Measurements from ENCODE around the gene ARID4B. TPM values are rescaled to one million over a fixed set of nuclear protein-coding genes. Genes with fewer than 3 reads are reported as not detected.
"Not testable (repeated sequence)": the region's sequence is repeated elsewhere in the genome, so short reads cannot be mapped to it uniquely, and the experiment has no call there.

Gene ARID4B
- total and polyA plus RNA-seq, 4 experiments from 2014 or later, result 34.8 to 99.5 (median 90.8) TPM

DNA sequence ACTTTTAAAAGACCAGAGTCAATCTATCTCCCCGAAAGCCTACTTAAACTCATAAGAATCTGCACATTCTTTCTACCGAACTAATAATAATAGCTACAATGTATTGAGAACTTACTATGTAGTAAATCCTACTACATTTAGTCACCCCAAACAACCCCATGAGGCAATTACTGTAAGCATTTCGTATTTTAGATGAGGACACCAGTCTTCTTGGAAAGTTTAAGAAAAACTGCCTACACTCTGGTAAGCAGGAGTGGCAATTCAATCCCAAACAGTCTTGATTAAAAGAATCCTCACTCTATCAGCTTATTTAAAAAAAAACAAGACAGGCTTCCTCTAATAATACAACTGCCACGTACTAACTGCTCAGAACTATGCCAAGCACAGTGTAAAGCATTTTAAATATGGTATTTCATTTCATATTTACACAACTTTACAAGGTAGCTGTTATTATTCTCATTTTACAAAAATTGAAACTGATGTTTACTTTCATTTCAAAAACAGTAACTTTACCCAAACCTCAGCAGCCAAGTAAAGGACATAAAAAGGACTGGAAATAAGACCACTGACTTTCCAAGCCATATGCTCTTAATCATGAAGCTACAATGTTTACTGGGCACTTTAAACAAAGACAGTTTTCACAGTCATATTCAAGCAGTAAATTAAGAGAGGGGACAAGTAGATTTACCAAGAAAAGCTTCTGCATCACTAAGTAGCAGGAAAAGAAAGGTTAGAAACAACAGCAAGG is 13.9 kb downstream of the ARID4B start:
- ChIA-PET CTCF (ENCODE audit: partially characterized antibody) (interaction anchor here (0.7 to 1.5 kb wide), 5 partner anchors 9 to 48 kb away, joined by 3 to 4 read pairs (median 3); no protein-coding TSS in a partner anchor), POLR2A (ENCODE audit: partially characterized antibody) (interaction anchor here (0.7 to 1.8 kb wide), 3 partner anchors 10 to 208 kb away, joined by 3 to 14 read pairs (median 4); no protein-coding TSS in a partner anchor)
- H3K4me1 Mint-ChIP-seq, result peaks cover 51 to 73% (median 62%) of the 10 kb centered on the region in 4 donors
- no peak for DNase-seq
- no peaks in the 10 kb centered on the region for H3K27me3 Mint-ChIP-seq
- intact Hi-C loops (cut with micrococcal nuclease), result loop anchor here (2.0 kb wide), 1 partner anchor 15 kb away; no protein-coding TSS in a partner anchor
- Histone ChIP-seq H3K9me3 (ENCODE audit: control insufficient read depth in 1 of 2, low read length in 2 of 2) (no peaks in the 10 kb centered on the region), H3K36me3 (ENCODE audit: insufficient read depth, low read length) (peaks cover 5% of the 10 kb centered on the region), H3K4me1 (ENCODE audit: insufficient read depth, low read length) (peaks cover 87% of the 10 kb centered on the region), H3K27ac (ENCODE audit: low read depth, low read length) (peak overlapping the region; percentile 5), H3K27me3 (ENCODE audit: insufficient read depth, low read length) (no peaks in the 10 kb centered on the region), H3K4me3 (ENCODE audit: low read length in 2 of 2) (no peak overlapping the region)
- no peaks in the 10 kb centered on the region for H3K9me3 Mint-ChIP-seq
- H3K36me3 Mint-ChIP-seq, result peaks cover 8 to 36% of the 10 kb centered on the region in 2 donors
- H3K27ac Mint-ChIP-seq, result peak overlapping the region; percentile 49 to 86 (median 69)
- H3K4me3 Mint-ChIP-seq, result peak overlapping the region; percentile 38 to 85 (median 71)

DNA sequence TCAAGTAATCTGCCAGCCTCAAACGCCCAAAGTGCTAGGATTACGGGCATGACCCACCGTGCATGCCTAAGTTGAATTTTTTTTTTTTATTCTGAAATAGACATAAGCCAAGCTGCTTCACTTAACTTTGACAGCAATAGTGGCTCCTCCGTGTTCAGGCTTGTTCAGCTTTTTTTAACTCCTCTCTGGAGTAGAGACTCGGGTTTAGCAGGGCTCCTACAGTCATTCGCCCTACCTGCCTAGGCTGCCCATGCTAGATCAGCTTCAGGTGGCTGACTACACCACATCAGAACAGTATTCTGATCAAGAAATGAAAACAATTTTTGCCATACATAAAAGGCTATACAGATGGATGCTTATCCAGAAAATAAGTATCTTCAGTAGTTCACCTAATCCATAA is 14.7 kb downstream of the ARID4B start:
- Mint-ChIP-seq H3K27ac (peak overlapping the region; percentile 49 to 84 (median 62)), H3K27me3 (no peaks in the 10 kb centered on the region), H3K4me1 (peaks cover 43 to 68% (median 54%) of the 10 kb centered on the region in 4 donors), H3K9me3 (no peaks in the 10 kb centered on the region), H3K4me3 (peak overlapping the region; percentile 36 to 85 (median 71)), H3K36me3 (peaks cover 0 to 27% of the 10 kb centered on the region in 2 donors)
- intact Hi-C loops (cut with micrococcal nuclease), result loop anchor here (2.0 kb wide), 1 partner anchor 14 kb away; no protein-coding TSS in a partner anchor
- Histone ChIP-seq H3K36me3 (ENCODE audit: insufficient read depth, low read length) (no peaks in the 10 kb centered on the region), H3K27me3 (ENCODE audit: insufficient read depth, low read length) (no peaks in the 10 kb centered on the region), H3K9me3 (ENCODE audit: control insufficient read depth in 1 of 2, low read length in 2 of 2) (no peaks in the 10 kb centered on the region), H3K4me1 (ENCODE audit: insufficient read depth, low read length) (peaks cover 81% of the 10 kb centered on the region), H3K4me3 (ENCODE audit: low read length in 2 of 2) (no peak overlapping the region), H3K27ac (ENCODE audit: low read depth, low read length) (peak overlapping the region; percentile 5)
- no peak for DNase-seq
- ChIA-PET POLR2A (ENCODE audit: partially characterized antibody) (interaction anchor here (0.7 to 1.8 kb wide), 4 partner anchors 9 to 207 kb away, joined by 3 to 14 read pairs (median 4); partner anchors contain the start of genes ARID4B and GGPS1), CTCF (ENCODE audit: partially characterized antibody) (interaction anchor here (0.6 to 1.3 kb wide), 3 partner anchors 8 to 206 kb away, joined by 3 to 4 read pairs (median 3); no protein-coding TSS in a partner anchor)

DNA sequence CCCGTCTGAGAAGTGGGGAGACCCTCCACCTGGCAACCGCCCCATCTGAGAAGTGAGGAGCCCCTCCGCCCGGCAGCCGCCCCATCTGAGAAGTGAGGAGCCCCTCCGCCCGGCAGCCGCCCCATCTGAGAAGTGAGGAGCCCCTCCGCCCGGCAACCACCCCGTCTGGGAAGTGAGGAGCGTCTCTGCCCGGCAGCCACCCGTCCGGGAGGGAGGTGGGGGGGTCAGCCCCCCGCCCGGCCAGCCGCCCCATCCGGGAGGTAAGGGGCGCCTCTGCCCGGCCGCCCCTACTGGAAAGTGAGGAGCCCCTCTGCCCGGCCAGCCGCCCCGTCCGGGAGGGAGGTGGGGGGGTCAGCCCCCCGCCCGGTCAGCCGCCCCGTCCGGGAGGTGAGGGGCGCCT is 18.8 kb downstream of the ARID4B start:
- H3K9me3 Mint-ChIP-seq; H3K27ac Mint-ChIP-seq; H3K36me3 ChIP-seq (ENCODE audit: insufficient read depth, low read length); H3K27me3 Mint-ChIP-seq; DNase-seq; H3K27me3 ChIP-seq (ENCODE audit: insufficient read depth, low read length); CTCF ChIA-PET (ENCODE audit: partially characterized antibody); H3K4me3 ChIP-seq (ENCODE audit: low read length in 2 of 2); intact Hi-C loops (cut with micrococcal nuclease); H3K9me3 ChIP-seq (ENCODE audit: control insufficient read depth in 1 of 2, low read length in 2 of 2); H3K27ac ChIP-seq (ENCODE audit: low read depth, low read length); POLR2A ChIA-PET (ENCODE audit: partially characterized antibody); H3K4me3 Mint-ChIP-seq: not testable (repeated sequence)
- peaks cover 85% of the 10 kb centered on the region for H3K4me1 ChIP-seq (ENCODE audit: insufficient read depth, low read length)
- peaks cover 0 to 36% of the 10 kb centered on the region in 2 donors for H3K36me3 Mint-ChIP-seq
- peaks cover 47 to 81% (median 64%) of the 10 kb centered on the region in 4 donors for H3K4me1 Mint-ChIP-seq

GRCh38 chr1:235307158-235308124 is 20.5 kb downstream of the ARID4B start:
- intact Hi-C loops (cut with micrococcal nuclease), result no loop called here
- H3K4me3 ChIP-seq (ENCODE audit: low read length in 2 of 2), result no peak overlapping the region
- POLR2A ChIA-PET (ENCODE audit: partially characterized antibody), result interaction anchor here (0.9 to 1.7 kb wide), 5 partner anchors 9 to 72 kb away, joined by 3 to 4 read pairs (median 3); partner anchors contain the start of gene ARID4B
- no peaks in the 10 kb centered on the region for H3K9me3 Mint-ChIP-seq
- H3K9me3 ChIP-seq (ENCODE audit: control insufficient read depth in 1 of 2, low read length in 2 of 2), result no peaks in the 10 kb centered on the region
- H3K36me3 ChIP-seq (ENCODE audit: insufficient read depth, low read length), result no peaks in the 10 kb centered on the region
- peak overlapping the region in 5 of 8 donors; percentile 8 to 65 (median 33) for H3K4me3 Mint-ChIP-seq
- peaks cover 37 to 80% (median 62%) of the 10 kb centered on the region in 4 donors for H3K4me1 Mint-ChIP-seq
- H3K36me3 Mint-ChIP-seq, result peaks cover 0 to 36% of the 10 kb centered on the region in 2 donors
- peak overlapping the region; percentile 61 to 96 (median 84) for H3K27ac Mint-ChIP-seq
- no peaks in the 10 kb centered on the region for H3K27me3 Mint-ChIP-seq
- H3K27ac ChIP-seq (ENCODE audit: low read depth, low read length), result no peak overlapping the region
- H3K4me1 ChIP-seq (ENCODE audit: insufficient read depth, low read length), result peaks cover 85% of the 10 kb centered on the region
- no peak for DNase-seq
- CTCF ChIA-PET (ENCODE audit: partially characterized antibody), result interaction anchor here (0.7 to 1.5 kb wide), 4 partner anchors 49 to 108 kb away, joined by 3 read pairs; no protein-coding TSS in a partner anchor
- H3K27me3 ChIP-seq (ENCODE audit: insufficient read depth, low read length), result no peaks in the 10 kb centered on the region

DNA sequence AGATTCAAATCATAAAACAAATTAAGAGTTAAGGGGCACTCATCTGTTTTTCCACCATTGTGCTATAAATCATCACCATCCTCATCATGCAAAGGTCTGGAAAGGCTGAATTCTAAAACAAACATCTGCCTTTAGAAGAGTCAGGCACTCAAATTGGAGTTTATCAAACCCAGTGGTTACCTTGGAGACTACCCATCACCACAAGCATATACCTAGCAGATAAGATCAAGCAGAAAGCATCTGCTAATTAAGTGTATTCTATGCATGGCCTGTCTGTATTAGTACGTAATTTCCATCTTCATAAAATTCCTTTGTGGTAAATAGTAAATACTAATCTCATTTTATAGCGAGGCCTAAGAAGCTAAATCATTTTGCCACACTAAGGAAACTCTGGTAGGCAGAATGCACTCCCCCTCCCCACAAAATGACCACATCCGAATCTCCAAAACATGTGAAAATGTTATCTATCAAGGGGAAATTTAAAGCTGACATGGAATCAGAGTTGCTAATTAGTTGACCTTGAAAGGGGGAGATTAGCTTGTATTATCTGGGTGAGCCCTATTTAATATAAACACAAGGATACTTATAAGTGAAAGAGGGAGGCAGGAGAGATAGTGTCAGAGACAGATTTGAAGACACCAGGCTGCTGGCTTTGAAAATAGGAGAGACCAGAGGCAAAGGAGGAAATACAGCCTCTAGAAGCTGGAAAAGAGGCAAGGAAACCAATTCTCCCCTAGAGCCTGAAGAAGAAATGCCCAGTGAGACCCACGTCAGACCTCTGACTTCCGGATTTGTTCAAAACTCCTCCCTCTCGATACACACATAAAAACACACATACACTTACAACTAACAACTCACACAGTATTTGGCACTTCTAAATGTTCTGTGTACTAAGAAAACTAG is 23.2 kb downstream of the ARID4B start:
- Mint-ChIP-seq H3K9me3 (no peaks in the 10 kb centered on the region), H3K4me1 (peaks cover 34 to 76% (median 53%) of the 10 kb centered on the region in 4 donors), H3K36me3 (peaks cover 0 to 18% of the 10 kb centered on the region in 2 donors), H3K27me3 (no peaks in the 10 kb centered on the region), H3K27ac (peak overlapping the region; percentile 91 to 98 (median 95)), H3K4me3 (peak overlapping the region; percentile 63 to 85 (median 77))
- Histone ChIP-seq H3K9me3 (ENCODE audit: control insufficient read depth in 1 of 2, low read length in 2 of 2) (no peaks in the 10 kb centered on the region), H3K27ac (ENCODE audit: low read depth, low read length) (peak overlapping the region; percentile 78), H3K36me3 (ENCODE audit: insufficient read depth, low read length) (no peaks in the 10 kb centered on the region), H3K4me1 (ENCODE audit: insufficient read depth, low read length) (peaks cover 84% of the 10 kb centered on the region), H3K27me3 (ENCODE audit: insufficient read depth, low read length) (no peaks in the 10 kb centered on the region), H3K4me3 (ENCODE audit: low read length in 2 of 2) (peak overlapping the region in 1 of 2 donors; percentile 24)
- peak; percentile 65 to 82 (median 78) for DNase-seq
- ChIA-PET POLR2A (ENCODE audit: partially characterized antibody) (interaction anchor here (0.7 to 2.0 kb wide), 10 partner anchors 9 to 29 kb away, joined by 3 to 14 read pairs (median 4); partner anchors contain the start of genes ARID4B and GGPS1), CTCF (ENCODE audit: partially characterized antibody) (interaction anchor here (1.0 to 1.6 kb wide), 4 partner anchors 9 to 51 kb away, joined by 3 to 4 read pairs (median 3); no protein-coding TSS in a partner anchor)
- intact Hi-C loops (cut with micrococcal nuclease), result loop anchor here (2.0 kb wide), 2 partner anchors 16 to 24 kb away; partner anchors contain the start of genes ARID4B and GGPS1

DNA sequence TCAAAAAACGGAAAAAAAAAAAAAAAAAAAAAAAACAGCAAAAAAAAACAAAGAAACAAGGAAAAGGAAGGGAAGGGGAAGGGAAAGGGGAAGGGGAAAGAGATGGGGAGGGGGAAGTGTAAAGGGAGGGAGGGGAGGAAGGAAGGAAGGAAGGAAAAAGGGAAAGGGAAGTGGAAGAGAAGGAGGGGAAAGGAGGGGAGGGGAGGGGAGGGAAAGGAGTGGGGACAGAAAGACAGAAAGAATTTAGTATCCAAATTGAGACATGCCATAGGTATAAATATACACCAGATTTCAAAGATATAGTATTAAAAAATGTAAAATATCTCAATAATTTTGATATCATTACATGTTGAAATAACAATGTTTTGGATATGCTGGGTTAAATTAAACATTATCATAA is 25.8 kb downstream of the ARID4B start:
- no peaks in the 10 kb centered on the region for H3K36me3 ChIP-seq (ENCODE audit: insufficient read depth, low read length)
- no peak overlapping the region for H3K4me3 ChIP-seq (ENCODE audit: low read length in 2 of 2)
- ChIA-PET CTCF (ENCODE audit: partially characterized antibody) (no interaction called here), POLR2A (ENCODE audit: partially characterized antibody) (interaction anchor here (1.4 kb wide), 1 partner anchor 9 kb away, joined by 5 read pairs; no protein-coding TSS in a partner anchor)
- intact Hi-C loops (cut with micrococcal nuclease), result no loop called here
- Mint-ChIP-seq H3K9me3 (peaks cover 0 to 3% (median 0%) of the 10 kb centered on the region in 8 donors), H3K27ac (peak overlapping the region in 3 of 7 donors; percentile 8 to 96 (median 59)), H3K36me3 (peaks cover 0 to 14% of the 10 kb centered on the region in 2 donors), H3K4me3 (peak overlapping the region in 1 of 8 donors; percentile 31), H3K27me3 (no peaks in the 10 kb centered on the region), H3K4me1 (peaks cover 51 to 84% (median 67%) of the 10 kb centered on the region in 4 donors)
- H3K27me3 ChIP-seq (ENCODE audit: insufficient read depth, low read length), result no peaks in the 10 kb centered on the region
- H3K4me1 ChIP-seq (ENCODE audit: insufficient read depth, low read length), result peaks cover 95% of the 10 kb centered on the region
- H3K27ac ChIP-seq (ENCODE audit: low read depth, low read length), result no peak overlapping the region
- no peaks in the 10 kb centered on the region for H3K9me3 ChIP-seq (ENCODE audit: control insufficient read depth in 1 of 2, low read length in 2 of 2)
- DNase-seq, result no peak
